ENCODE data around the gene CLN6. TPM values are rescaled to one million over a fixed set of nuclear protein-coding genes. Genes with fewer than 3 reads are reported as not detected.

Gene CLN6
- total RNA-seq, 1 donor from 2014 or later: 18.0 TPM

DNA sequence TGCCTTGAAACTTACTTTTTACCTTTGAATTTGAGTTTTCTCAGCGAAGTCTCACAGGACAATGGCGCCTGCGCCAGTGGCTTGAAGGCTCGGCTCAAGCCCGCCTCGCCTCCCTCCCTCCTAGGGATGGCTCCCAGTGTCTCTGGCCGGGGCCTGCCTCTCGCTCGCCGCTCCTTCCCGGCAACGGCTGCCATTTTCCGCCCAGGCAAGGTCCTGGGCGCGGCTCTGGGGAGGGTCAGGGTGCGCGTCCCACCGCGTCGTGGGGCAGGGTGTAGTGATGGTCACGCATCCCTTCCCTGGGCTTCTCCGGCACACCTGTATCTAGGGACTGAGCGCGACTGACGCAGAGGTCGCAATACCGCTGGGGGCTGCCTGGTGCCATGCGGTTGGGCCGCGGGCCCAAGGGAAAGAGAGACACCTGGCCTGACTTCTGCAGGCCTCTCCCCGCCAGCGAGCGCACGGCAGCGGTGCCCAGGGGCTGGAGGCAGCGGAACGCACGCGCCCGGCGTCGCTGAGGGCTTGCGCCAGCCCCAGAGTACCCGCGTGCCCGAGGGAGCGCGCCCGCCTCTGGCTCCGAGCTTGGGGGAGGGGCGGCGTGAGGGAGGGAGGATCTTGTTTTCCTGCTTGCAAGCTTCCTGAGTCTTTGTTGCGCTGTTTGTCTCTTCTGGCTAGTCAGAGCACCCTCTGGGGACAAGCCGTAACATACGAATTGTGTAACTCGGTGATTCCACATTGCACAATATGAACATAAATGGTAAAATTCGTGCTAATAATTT, 27.3 kb upstream of the CLN6 start:
- Mint-ChIP-seq H3K27ac (ENCODE audit: unreplicated experiment) (peak overlapping the region; percentile 13), H3K9me3 (ENCODE audit: low read depth) (no peaks in the 10 kb centered on the region), H3K4me3 (ENCODE audit: unreplicated experiment) (peak overlapping the region; percentile 73), H3K4me1 (ENCODE audit: low read depth) (peaks cover 10% of the 10 kb centered on the region), H3K36me3 (ENCODE audit: low read depth) (no peaks in the 10 kb centered on the region), H3K27me3 (ENCODE audit: low read depth) (no peaks in the 10 kb centered on the region)
- TF ChIP-seq, protein P1, sequence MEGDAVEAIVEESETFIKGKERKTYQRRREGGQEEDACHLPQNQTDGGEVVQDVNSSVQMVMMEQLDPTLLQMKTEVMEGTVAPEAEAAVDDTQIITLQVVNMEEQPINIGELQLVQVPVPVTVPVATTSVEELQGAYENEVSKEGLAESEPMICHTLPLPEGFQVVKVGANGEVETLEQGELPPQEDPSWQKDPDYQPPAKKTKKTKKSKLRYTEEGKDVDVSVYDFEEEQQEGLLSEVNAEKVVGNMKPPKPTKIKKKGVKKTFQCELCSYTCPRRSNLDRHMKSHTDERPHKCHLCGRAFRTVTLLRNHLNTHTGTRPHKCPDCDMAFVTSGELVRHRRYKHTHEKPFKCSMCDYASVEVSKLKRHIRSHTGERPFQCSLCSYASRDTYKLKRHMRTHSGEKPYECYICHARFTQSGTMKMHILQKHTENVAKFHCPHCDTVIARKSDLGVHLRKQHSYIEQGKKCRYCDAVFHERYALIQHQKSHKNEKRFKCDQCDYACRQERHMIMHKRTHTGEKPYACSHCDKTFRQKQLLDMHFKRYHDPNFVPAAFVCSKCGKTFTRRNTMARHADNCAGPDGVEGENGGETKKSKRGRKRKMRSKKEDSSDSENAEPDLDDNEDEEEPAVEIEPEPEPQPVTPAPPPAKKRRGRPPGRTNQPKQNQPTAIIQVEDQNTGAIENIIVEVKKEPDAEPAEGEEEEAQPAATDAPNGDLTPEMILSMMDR (IDR thresholded peaks at IDR 0.05): peak; percentile 26
- DNase-seq (ENCODE audit: low spot score): no peak

DNA sequence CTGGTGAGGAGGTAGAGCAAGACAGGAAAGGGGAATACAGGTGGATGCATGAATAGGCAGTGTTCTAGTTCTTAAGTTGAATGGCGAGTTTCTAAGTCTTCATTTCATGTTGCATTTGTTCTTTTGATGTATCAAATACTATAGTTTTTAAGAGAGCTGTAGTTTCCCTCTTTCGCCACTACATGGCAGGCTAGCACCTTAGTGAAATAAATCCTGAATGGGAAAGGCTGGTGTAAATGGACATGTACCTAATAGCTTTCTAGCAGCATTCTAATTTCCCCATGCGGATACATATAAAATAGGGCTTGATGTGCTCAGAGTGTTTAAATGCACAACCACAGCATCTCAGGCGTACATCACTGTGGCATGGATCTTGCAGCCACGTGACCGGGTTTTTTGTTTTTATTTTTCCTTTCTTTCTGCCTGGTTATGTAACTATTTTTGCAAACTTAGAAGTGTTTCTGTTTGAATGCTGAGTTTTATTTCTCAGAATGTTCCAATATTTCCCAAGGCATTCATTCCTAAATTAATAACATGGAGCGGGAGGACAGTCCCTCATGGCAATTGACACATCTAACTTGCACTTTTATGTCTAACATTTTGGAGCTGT, 23.5 kb upstream of the CLN6 start:
- Mint-ChIP-seq H3K4me3 (ENCODE audit: unreplicated experiment) (no peak overlapping the region), H3K9me3 (ENCODE audit: low read depth) (no peaks in the 10 kb centered on the region), H3K27me3 (ENCODE audit: low read depth) (no peaks in the 10 kb centered on the region), H3K36me3 (ENCODE audit: low read depth) (no peaks in the 10 kb centered on the region), H3K27ac (ENCODE audit: unreplicated experiment) (no peak overlapping the region), H3K4me1 (ENCODE audit: low read depth) (peaks cover 13% of the 10 kb centered on the region)
- DNase-seq (ENCODE audit: low spot score): no peak
- TF ChIP-seq, protein P1 (IDR thresholded peaks at IDR 0.05): peak; percentile 90

DNA sequence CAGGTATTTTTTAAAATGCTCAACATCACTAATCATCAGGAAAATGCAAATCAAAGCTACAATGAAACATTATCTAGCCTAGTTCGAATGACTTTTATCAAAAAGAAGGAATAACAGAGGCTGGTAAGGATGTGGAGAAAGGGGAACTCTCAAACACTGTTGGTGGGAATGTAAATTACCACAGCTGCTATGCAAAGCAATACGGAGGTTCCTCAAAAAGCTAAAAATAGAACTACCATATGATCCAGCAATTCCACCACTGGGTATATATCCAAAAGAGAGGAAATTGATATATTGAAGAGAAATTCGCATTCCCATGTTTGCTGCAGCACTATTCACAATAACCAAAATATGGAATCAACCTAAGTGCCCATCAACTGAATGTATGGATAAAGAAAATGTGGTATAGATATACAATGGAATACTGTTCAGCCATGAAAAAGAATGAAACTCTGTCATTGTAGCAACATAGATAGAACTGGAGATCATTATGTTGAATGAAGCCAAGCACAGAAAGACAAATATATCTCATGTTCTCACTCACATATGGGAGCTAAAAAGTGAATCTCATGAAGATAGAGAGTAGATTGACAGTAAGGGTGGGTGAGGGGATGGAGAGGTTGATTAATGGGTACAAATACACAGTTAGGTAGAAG, 19.7 kb upstream of the CLN6 start:
- Mint-ChIP-seq H3K27me3 (ENCODE audit: low read depth) (no peaks in the 10 kb centered on the region), H3K36me3 (ENCODE audit: low read depth) (peaks cover 6% of the 10 kb centered on the region), H3K27ac (ENCODE audit: unreplicated experiment) (no peak overlapping the region), H3K4me3 (ENCODE audit: unreplicated experiment) (no peak overlapping the region), H3K9me3 (ENCODE audit: low read depth) (peaks cover 10% of the 10 kb centered on the region), H3K4me1 (ENCODE audit: low read depth) (peaks cover 11% of the 10 kb centered on the region)
- DNase-seq (ENCODE audit: low spot score): no peak
- TF ChIP-seq, protein P1 (IDR thresholded peaks at IDR 0.05): no peak

DNA sequence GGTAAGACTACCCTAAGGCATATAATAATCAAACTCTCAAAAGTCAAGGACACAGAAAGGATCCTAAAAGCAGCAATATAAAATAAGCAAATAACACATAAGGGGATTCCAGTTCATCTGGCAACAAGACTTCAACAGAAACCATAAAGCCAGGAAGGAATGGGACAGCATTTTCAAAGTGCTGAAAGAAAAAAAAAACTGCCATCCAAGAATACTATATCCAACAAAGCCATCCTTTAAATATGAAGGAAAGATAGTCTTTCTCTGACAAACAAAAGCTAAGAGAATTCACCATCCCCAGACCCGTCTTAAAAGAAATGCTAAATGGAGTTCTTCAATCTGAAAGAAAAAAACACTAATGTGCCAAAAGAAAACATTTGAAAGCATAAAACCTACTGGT, 14.7 kb upstream of the CLN6 start:
- Mint-ChIP-seq H3K36me3 (ENCODE audit: low read depth) (peaks cover 6% of the 10 kb centered on the region), H3K27me3 (ENCODE audit: low read depth) (no peaks in the 10 kb centered on the region), H3K4me3 (ENCODE audit: unreplicated experiment) (no peak overlapping the region), H3K4me1 (ENCODE audit: low read depth) (peaks cover 3% of the 10 kb centered on the region), H3K27ac (ENCODE audit: unreplicated experiment) (no peak overlapping the region), H3K9me3 (ENCODE audit: low read depth) (peaks cover 15% of the 10 kb centered on the region)
- TF ChIP-seq, protein P1 (IDR thresholded peaks at IDR 0.05): no peak
- no peak for DNase-seq (ENCODE audit: low spot score)

Measured in chondrocyte (in vitro differentiated cells).